Esophagus muscularis mucosa (tissue), 3 donors: Measurements from ENCODE around the gene DERA.

Source experiments
- POLR2A ChIP-seq: fragments of 450-650 bp; IDR thresholded peaks from one replicate; pipeline ENCODE4 v1.6.1; 2017; ENCODE audit warnings: antibody characterized with exemption, moderate library complexity, mild to moderate bottlenecking, low read depth
- POLR2AphosphoS5 ChIP-seq, 2 donors: sonication (generic); formaldehyde crosslinking; IDR thresholded peaks; one replicate each; pipeline ENCODE4 v1.6.1; 2017; ENCODE audit warnings: antibody characterized with exemption in 2 of 2
- TF ChIP-seq, protein P1 (sequence below), 3 experiments: fragments of 200-600 bp in 2 of 3; fragments of 450-650 bp in 1 of 3; sonication (generic) in 2 of 3; IDR thresholded peaks; one replicate each; pipeline ENCODE4 v1.5.1; 2017 to 2019; ENCODE audit warnings: antibody characterized with exemption in 3 of 3, mild to moderate bottlenecking in 2 of 3, moderate library complexity in 1 of 3

DNA sequence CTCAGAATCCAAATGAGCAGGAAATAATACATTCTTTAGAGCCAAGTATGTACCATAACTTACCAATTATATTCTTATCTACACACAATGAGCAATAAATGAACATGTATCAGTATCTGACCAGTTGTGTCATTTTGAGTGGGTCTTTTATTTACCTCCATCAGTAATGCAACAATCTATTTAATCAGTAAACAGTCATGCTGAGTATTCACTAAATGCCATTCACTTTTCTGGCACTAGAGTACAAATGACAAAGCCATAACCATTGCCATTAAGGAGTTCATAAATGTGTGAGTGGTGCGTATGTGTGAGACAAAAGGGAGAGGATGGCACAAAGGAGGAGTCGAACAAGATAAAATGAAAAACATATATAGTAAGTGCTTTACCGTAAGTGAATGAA, 30.4 kb upstream of the DERA start:
- TF ChIP-seq, protein P1, sequence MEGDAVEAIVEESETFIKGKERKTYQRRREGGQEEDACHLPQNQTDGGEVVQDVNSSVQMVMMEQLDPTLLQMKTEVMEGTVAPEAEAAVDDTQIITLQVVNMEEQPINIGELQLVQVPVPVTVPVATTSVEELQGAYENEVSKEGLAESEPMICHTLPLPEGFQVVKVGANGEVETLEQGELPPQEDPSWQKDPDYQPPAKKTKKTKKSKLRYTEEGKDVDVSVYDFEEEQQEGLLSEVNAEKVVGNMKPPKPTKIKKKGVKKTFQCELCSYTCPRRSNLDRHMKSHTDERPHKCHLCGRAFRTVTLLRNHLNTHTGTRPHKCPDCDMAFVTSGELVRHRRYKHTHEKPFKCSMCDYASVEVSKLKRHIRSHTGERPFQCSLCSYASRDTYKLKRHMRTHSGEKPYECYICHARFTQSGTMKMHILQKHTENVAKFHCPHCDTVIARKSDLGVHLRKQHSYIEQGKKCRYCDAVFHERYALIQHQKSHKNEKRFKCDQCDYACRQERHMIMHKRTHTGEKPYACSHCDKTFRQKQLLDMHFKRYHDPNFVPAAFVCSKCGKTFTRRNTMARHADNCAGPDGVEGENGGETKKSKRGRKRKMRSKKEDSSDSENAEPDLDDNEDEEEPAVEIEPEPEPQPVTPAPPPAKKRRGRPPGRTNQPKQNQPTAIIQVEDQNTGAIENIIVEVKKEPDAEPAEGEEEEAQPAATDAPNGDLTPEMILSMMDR (IDR thresholded peaks at IDR 0.05): no peak
- TF ChIP-seq POLR2AphosphoS5 (IDR thresholded peaks at IDR 0.05) (no peak), POLR2A (no peak)
